Peyer's patch (tissue), 4 donors: ENCODE measurements around the gene MAPK1.

ENCODE experiments used
- POLR2A ChIP-seq, 2 donors: fragments of 450-650 bp; IDR thresholded peaks; one replicate each; pipeline ENCODE4 v1.5.1; 2017; ENCODE audit warnings: antibody characterized with exemption in 2 of 2, mild to moderate bottlenecking in 2 of 2, moderate library complexity in 2 of 2
- TF ChIP-seq, protein P1 (sequence below), 6 experiments: fragments of 450-650 bp in 4 of 6; fragments of 200-600 bp in 2 of 6; sonication (generic) in 1 of 6; IDR thresholded peaks; one replicate each; pipeline ENCODE4 v1.5.1; 2017 to 2019; ENCODE audit warnings: antibody characterized with exemption in 6 of 6, mild to moderate bottlenecking in 3 of 6, moderate library complexity in 1 of 6

DNA sequence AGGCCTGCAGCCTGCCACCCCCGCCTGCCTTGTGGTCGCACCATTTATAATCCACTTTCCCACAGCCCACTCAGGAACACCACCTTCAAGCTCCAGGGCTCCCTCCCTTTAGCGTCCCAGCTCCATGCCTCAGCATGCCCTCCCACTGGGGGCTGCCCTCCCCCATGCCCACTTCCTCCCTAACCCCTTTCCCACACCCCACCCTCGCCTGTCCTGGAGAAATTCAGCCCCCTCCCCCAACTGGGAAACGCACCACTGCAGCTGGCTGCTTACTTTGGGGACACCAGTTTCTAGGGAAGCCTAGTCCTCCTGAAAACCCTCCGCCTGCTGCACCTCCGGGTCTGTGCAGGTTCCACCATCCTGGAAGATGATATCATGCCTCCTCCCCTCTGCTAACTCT, 128.5 kb downstream of the MAPK1 start:
- TF ChIP-seq, protein P1, sequence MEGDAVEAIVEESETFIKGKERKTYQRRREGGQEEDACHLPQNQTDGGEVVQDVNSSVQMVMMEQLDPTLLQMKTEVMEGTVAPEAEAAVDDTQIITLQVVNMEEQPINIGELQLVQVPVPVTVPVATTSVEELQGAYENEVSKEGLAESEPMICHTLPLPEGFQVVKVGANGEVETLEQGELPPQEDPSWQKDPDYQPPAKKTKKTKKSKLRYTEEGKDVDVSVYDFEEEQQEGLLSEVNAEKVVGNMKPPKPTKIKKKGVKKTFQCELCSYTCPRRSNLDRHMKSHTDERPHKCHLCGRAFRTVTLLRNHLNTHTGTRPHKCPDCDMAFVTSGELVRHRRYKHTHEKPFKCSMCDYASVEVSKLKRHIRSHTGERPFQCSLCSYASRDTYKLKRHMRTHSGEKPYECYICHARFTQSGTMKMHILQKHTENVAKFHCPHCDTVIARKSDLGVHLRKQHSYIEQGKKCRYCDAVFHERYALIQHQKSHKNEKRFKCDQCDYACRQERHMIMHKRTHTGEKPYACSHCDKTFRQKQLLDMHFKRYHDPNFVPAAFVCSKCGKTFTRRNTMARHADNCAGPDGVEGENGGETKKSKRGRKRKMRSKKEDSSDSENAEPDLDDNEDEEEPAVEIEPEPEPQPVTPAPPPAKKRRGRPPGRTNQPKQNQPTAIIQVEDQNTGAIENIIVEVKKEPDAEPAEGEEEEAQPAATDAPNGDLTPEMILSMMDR (IDR thresholded peaks at IDR 0.05), result no peak
- TF ChIP-seq POLR2A (IDR thresholded peaks at IDR 0.05), result no peak
